ENCODE data around the gene EREG. TPM values are rescaled to one million over a fixed set of nuclear protein-coding genes. Genes with fewer than 3 reads are reported as not detected.

Gene EREG
- total RNA-seq, 1 donor from 2014 or later: 0.30 TPM

DNA sequence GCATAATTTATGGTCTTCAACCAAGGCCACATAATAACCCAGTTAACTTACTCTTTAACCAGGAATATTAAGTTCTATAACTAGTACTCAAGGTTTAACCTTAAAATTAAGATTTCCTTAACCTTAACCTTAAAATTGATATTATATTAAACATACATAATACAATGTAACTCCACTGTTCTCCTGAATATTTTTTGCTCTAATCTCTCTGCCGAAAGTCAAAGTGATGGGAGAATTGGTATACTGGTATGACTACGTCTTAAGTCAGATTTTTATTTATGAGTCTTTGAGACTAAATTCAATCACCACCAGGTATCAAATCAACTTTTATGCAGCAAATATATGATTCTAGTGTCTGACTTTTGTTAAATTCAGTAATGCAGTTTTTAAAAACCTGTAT lies 22.8 kb downstream of the EREG start:
- H3K27me3 Mint-ChIP-seq (ENCODE audit: low read depth, unreplicated experiment): no peaks in the 10 kb centered on the region
- H3K36me3 Mint-ChIP-seq (ENCODE audit: low read depth, unreplicated experiment): no peaks in the 10 kb centered on the region
- no peak for DNase-seq (ENCODE audit: low read depth)
- Histone ChIP-seq H3K4me1 (ENCODE audit: insufficient read depth, low read length) (no peaks in the 10 kb centered on the region), H3K4me3 (ENCODE audit: insufficient read depth, low read depth, low read length) (no peak overlapping the region), H3K27me3 (ENCODE audit: insufficient read depth, low read length) (no peaks in the 10 kb centered on the region), H3K79me2 (ENCODE audit: insufficient read depth, low read length) (no peaks in the 10 kb centered on the region), H4K20me1 (ENCODE audit: insufficient read depth, low read length) (no peaks in the 10 kb centered on the region), H3K9ac (ENCODE audit: low read length) (no peak overlapping the region), H3K27ac (ENCODE audit: low read depth, low read length) (no peak overlapping the region), H3K9me3 (ENCODE audit: insufficient read depth, low read depth, low read length) (no peaks in the 10 kb centered on the region), H3K4me2 (ENCODE audit: low read length) (no peak overlapping the region), H2AFZ (ENCODE audit: low read depth, low read length) (no peak overlapping the region), H3K36me3 (ENCODE audit: insufficient read depth, low read length) (no peaks in the 10 kb centered on the region)
- H3K4me3 Mint-ChIP-seq (ENCODE audit: unreplicated experiment): no peak overlapping the region
- no peak for TF ChIP-seq EZH2 (IDR thresholded peaks at IDR 0.05; ENCODE audit: insufficient read depth, low read length)
- TF ChIP-seq, protein P1, sequence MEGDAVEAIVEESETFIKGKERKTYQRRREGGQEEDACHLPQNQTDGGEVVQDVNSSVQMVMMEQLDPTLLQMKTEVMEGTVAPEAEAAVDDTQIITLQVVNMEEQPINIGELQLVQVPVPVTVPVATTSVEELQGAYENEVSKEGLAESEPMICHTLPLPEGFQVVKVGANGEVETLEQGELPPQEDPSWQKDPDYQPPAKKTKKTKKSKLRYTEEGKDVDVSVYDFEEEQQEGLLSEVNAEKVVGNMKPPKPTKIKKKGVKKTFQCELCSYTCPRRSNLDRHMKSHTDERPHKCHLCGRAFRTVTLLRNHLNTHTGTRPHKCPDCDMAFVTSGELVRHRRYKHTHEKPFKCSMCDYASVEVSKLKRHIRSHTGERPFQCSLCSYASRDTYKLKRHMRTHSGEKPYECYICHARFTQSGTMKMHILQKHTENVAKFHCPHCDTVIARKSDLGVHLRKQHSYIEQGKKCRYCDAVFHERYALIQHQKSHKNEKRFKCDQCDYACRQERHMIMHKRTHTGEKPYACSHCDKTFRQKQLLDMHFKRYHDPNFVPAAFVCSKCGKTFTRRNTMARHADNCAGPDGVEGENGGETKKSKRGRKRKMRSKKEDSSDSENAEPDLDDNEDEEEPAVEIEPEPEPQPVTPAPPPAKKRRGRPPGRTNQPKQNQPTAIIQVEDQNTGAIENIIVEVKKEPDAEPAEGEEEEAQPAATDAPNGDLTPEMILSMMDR (IDR thresholded peaks at IDR 0.05; ENCODE audit: insufficient read depth, low read depth, low read length): no peak
- H3K9me3 Mint-ChIP-seq (ENCODE audit: unreplicated experiment): no peaks in the 10 kb centered on the region
- no peak for FAIRE-seq
- no peaks in the 10 kb centered on the region for H3K4me1 Mint-ChIP-seq (ENCODE audit: low read depth, unreplicated experiment)
- no peak overlapping the region for H3K27ac Mint-ChIP-seq (ENCODE audit: unreplicated experiment)

DNA sequence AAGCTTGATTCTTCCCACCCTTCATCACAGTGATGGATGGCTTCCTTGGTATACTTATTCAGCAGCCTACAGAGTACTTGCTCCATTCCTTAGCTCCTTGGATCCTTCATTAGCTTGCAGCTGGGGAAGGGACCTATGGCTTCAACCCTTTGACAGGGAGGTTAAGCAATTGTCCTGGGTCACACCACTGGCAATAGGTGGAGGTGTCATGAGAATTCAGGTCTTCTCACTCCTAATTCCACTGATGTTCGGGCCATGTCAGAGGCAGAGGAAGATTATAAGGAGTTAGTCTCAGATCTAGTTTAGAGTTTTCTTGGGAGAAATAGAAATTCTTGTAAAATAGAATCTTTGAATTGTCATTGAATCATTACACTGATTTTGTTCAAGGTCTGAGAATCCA lies 24.5 kb downstream of the EREG start:
- FAIRE-seq: no peak
- Mint-ChIP-seq H3K4me3 (ENCODE audit: unreplicated experiment) (no peak overlapping the region), H3K27ac (ENCODE audit: unreplicated experiment) (no peak overlapping the region)

GRCh38 chr4:74390677-74391076 lies 25.7 kb downstream of the EREG start:
- Mint-ChIP-seq H3K9me3 (ENCODE audit: unreplicated experiment) (no peaks in the 10 kb centered on the region), H3K27me3 (ENCODE audit: low read depth, unreplicated experiment) (no peaks in the 10 kb centered on the region), H3K4me1 (ENCODE audit: low read depth, unreplicated experiment) (peaks cover 12% of the 10 kb centered on the region), H3K36me3 (ENCODE audit: low read depth, unreplicated experiment) (no peaks in the 10 kb centered on the region), H3K4me3 (ENCODE audit: unreplicated experiment) (no peak overlapping the region), H3K27ac (ENCODE audit: unreplicated experiment) (no peak overlapping the region)
- no peak overlapping the region for H3K4me2 ChIP-seq (ENCODE audit: low read length)
- FAIRE-seq: no peak
- H2AFZ ChIP-seq (ENCODE audit: low read depth, low read length): no peak overlapping the region
- peaks cover 10% of the 10 kb centered on the region for H3K4me1 ChIP-seq (ENCODE audit: insufficient read depth, low read length)
- H3K4me3 ChIP-seq (ENCODE audit: insufficient read depth, low read depth, low read length): no peak overlapping the region
- H4K20me1 ChIP-seq (ENCODE audit: insufficient read depth, low read length): no peaks in the 10 kb centered on the region
- no peaks in the 10 kb centered on the region for H3K27me3 ChIP-seq (ENCODE audit: insufficient read depth, low read length)
- H3K27ac ChIP-seq (ENCODE audit: low read depth, low read length): no peak overlapping the region
- no peaks in the 10 kb centered on the region for H3K79me2 ChIP-seq (ENCODE audit: insufficient read depth, low read length)
- no peaks in the 10 kb centered on the region for H3K9me3 ChIP-seq (ENCODE audit: insufficient read depth, low read depth, low read length)
- H3K9ac ChIP-seq (ENCODE audit: low read length): no peak overlapping the region
- TF ChIP-seq, protein P1 (IDR thresholded peaks at IDR 0.05; ENCODE audit: insufficient read depth, low read depth, low read length): no peak
- no peak for TF ChIP-seq EZH2 (IDR thresholded peaks at IDR 0.05; ENCODE audit: insufficient read depth, low read length)
- no peak for DNase-seq (ENCODE audit: low read depth)
- no peaks in the 10 kb centered on the region for H3K36me3 ChIP-seq (ENCODE audit: insufficient read depth, low read length)

More for the DNA sequence above, 24.5 kb downstream of the EREG start:
- peaks cover 5% of the 10 kb centered on the region for H3K4me1 Mint-ChIP-seq (ENCODE audit: low read depth, unreplicated experiment)
- no peaks in the 10 kb centered on the region for H3K79me2 ChIP-seq (ENCODE audit: insufficient read depth, low read length)
- TF ChIP-seq EZH2 (IDR thresholded peaks at IDR 0.05; ENCODE audit: insufficient read depth, low read length): no peak
- TF ChIP-seq, protein P1 (IDR thresholded peaks at IDR 0.05; ENCODE audit: insufficient read depth, low read depth, low read length): no peak
- H3K27ac ChIP-seq (ENCODE audit: low read depth, low read length): no peak overlapping the region
- no peaks in the 10 kb centered on the region for H3K27me3 Mint-ChIP-seq (ENCODE audit: low read depth, unreplicated experiment)
- DNase-seq (ENCODE audit: low read depth): no peak
- no peak overlapping the region for H2AFZ ChIP-seq (ENCODE audit: low read depth, low read length)
- no peaks in the 10 kb centered on the region for H3K36me3 Mint-ChIP-seq (ENCODE audit: low read depth, unreplicated experiment)
- H3K4me2 ChIP-seq (ENCODE audit: low read length): no peak overlapping the region
- no peaks in the 10 kb centered on the region for H3K27me3 ChIP-seq (ENCODE audit: insufficient read depth, low read length)
- H3K4me3 ChIP-seq (ENCODE audit: insufficient read depth, low read depth, low read length): no peak overlapping the region
- H3K4me1 ChIP-seq (ENCODE audit: insufficient read depth, low read length): no peaks in the 10 kb centered on the region
- no peaks in the 10 kb centered on the region for H3K36me3 ChIP-seq (ENCODE audit: insufficient read depth, low read length)
- no peaks in the 10 kb centered on the region for H3K9me3 Mint-ChIP-seq (ENCODE audit: unreplicated experiment)
- H3K9ac ChIP-seq (ENCODE audit: low read length): no peak overlapping the region
- H3K9me3 ChIP-seq (ENCODE audit: insufficient read depth, low read depth, low read length): no peaks in the 10 kb centered on the region
- no peaks in the 10 kb centered on the region for H4K20me1 ChIP-seq (ENCODE audit: insufficient read depth, low read length)

Data from astrocyte (in vitro differentiated cells and primary cell).